ENCODE results near the gene MLF2.

The MLF2 gene

GRCh38 chr12:6783828-6784227, 30.9 kb upstream of the MLF2 start:
- DNase-seq (ENCODE audit: low read depth), result no peak
- H3K4me3 ChIP-seq (ENCODE audit: low read depth, low read length), result no peak overlapping the region
- TF ChIP-seq, protein P1, sequence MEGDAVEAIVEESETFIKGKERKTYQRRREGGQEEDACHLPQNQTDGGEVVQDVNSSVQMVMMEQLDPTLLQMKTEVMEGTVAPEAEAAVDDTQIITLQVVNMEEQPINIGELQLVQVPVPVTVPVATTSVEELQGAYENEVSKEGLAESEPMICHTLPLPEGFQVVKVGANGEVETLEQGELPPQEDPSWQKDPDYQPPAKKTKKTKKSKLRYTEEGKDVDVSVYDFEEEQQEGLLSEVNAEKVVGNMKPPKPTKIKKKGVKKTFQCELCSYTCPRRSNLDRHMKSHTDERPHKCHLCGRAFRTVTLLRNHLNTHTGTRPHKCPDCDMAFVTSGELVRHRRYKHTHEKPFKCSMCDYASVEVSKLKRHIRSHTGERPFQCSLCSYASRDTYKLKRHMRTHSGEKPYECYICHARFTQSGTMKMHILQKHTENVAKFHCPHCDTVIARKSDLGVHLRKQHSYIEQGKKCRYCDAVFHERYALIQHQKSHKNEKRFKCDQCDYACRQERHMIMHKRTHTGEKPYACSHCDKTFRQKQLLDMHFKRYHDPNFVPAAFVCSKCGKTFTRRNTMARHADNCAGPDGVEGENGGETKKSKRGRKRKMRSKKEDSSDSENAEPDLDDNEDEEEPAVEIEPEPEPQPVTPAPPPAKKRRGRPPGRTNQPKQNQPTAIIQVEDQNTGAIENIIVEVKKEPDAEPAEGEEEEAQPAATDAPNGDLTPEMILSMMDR (IDR thresholded peaks at IDR 0.05; ENCODE audit: control insufficient read depth, extremely low read depth, insufficient read depth), result no peak

- TF ChIP-seq, protein P1 (IDR thresholded peaks at IDR 0.05; ENCODE audit: control insufficient read depth, extremely low read depth, insufficient read depth), result no peak
- no peak overlapping the region for H3K4me3 ChIP-seq (ENCODE audit: low read depth, low read length)
- DNase-seq (ENCODE audit: low read depth), result no peak
Measured at GRCh38 chr12:6782850-6783566, 30.1 kb upstream of the MLF2 start.

DNA sequence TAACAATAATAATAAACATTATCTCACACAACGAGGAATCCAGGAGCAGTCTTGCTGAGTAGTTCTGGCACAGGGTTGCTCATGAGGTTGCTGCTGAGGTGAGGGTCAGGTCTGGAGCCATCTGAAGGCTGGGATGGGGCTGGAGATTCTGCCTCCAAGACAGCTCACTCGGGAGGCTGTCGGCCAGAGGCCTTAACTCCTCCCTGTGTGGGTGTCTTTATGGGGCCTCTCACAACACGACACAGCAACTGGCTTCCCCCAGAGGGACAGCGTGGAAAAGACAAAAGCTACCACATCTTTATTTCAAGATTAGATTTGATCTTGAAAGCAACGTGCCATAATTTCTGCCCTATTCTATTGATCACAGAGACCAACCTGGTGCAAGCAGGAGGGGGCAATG, 29.2 kb upstream of the MLF2 start:
- no peak overlapping the region for H3K4me3 ChIP-seq (ENCODE audit: low read depth, low read length)
- TF ChIP-seq, protein P1 (IDR thresholded peaks at IDR 0.05; ENCODE audit: control insufficient read depth, extremely low read depth, insufficient read depth), result no peak
- no peak for DNase-seq (ENCODE audit: low read depth)

- no peak overlapping the region for H3K4me3 ChIP-seq (ENCODE audit: low read depth, low read length)
- TF ChIP-seq, protein P1 (IDR thresholded peaks at IDR 0.05; ENCODE audit: control insufficient read depth, extremely low read depth, insufficient read depth), result no peak
- no peak for DNase-seq (ENCODE audit: low read depth)
Measured at GRCh38 chr12:6780573-6780972, 27.6 kb upstream of the MLF2 start.

DNA sequence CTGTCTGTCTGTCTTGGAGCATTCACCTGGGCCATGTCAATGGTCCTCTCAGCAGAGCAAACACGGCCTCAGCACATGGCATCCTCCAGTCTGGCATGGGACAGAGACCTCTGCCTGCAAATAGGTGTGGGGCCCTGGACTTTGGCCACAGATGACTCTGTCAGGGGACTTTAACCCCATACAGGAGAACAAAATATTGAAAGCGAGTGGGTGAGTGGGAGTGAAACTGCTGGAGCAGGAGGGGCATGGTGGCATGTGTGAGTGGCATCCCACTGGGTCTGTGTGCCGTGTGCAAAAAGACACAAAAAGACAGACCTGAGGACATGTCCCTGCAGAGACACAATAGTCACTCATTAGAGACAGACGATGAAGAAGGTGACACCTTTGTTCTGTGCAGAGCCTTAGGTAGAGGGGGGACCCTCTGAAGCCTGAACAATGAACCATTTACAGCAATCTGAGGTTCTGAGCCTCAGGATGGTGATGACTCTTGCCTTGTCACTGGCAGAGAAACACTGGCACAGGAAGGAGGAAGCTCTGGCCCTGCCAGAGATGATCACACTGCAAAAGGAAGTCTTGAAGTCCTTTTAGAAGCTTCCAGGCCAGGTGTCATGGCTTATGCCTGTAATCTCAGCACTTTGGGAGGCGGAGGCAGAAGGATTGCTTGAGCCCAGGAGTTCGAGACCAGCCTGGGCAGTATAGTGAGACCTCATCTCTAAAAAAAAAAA, 26.9 kb upstream of the MLF2 start:
- peak; percentile 50 for DNase-seq (ENCODE audit: low read depth)
- H3K4me3 ChIP-seq (ENCODE audit: low read depth, low read length), result no peak overlapping the region
- TF ChIP-seq, protein P1 (IDR thresholded peaks at IDR 0.05; ENCODE audit: control insufficient read depth, extremely low read depth, insufficient read depth), result no peak

DNA sequence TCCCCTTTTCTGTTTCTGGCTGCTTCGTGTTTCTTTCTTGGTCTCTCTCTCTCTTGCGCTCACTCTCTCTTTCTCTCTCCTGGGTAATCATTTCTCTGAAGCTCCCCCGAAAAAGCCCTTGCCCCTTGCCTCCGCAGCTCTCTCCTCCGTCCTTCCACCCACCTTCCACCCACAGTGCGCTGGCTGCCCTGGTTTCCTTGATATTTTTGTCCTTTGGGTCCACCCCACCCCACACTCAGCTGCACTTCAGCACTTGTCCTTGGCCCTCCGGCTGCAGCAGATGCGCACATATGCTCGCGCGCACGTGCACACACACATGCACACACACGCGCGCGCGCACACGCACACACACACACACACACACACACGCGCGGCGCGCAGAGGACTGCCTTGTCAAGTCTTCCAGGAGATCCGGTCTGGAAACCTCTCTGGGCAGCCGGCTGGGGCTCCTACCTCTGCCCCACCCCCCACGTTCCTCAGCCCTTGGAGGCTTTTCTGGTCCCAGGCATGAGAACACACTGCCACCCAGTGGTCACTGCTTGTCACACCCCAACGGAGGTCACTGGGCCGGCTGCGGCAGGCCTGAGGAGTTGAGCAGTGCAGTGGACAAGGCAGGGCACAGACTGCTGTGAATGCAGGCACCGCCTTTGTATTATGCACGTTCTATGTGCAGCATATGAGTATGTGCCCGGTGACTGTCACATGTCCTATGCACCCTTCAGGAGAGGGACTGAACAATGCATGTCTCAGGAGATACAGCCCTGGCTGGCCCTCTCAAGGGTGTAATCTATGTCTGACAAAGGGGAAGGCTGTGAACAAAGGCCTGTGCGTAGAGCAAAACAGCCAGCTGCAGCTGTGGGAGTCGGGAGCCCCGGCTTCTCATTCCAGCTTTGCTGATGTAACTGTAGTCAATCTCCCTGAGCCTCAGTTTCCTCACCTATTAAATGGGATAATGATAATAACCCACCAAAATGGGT, 25.9 kb upstream of the MLF2 start:
- TF ChIP-seq, protein P1 (IDR thresholded peaks at IDR 0.05; ENCODE audit: control insufficient read depth, extremely low read depth, insufficient read depth), result peak; percentile 98
- peak; percentile 92 for DNase-seq (ENCODE audit: low read depth)
- H3K4me3 ChIP-seq (ENCODE audit: low read depth, low read length), result peak overlapping the region; percentile 61
